NCI-H2081 treated with DMSO at 0.1 percent for 48 hours (cell line): ENCODE measurements around the gene ZNF132.
"Not testable (repeated sequence)": the region's sequence is repeated elsewhere in the genome, so short reads cannot be mapped to it uniquely, and the experiment has no call there.

Experiments used
- DNase-seq: peaks from one replicate; lab custom pipeline; 2025; lab: John Stamatoyannopoulos, UW

The ZNF132 gene

DNA sequence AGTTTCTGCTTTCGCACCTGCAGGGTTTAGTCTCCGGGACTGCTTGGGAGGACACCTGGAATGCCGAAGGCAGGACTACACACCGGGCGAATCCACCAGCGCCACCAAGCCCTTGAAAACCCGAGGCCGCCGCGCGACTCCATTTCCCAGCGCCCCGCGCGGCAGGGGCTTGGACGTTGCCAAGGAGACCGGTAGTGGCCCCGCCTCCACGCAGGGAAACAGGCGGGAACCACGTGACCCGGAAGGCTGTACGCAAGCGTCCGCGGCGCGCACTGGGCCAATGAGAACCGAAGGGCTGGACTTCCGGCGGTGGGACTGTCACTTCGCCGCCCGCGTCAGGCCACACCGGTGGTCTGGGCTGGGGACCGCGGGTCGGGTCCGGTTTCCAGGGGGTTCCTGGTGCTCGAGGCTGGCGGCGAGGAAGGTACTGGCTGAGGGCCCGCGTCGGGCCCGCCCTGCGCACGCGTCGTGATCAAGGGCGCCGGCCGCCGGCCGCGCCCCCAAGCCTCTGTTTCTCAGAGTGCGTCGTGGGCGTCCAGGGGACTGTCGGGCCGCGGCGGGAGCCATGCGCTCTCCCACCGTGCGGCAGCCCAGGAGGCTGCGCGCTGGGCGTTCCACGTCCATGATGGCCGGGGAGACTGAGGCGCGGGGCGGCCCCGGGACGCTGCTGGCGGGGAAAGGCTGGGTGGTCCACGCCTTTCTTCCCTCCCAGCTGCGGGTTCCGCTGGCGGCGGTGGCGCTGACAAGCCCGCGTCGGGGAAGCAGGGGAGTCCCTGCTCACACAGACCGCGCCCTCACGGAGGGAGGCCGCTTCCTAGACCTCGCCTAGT, 27.0 kb upstream of the ZNF132 start, which contains the start of gene ZNF324:
TSS of gene ZNF324 (plus strand) at position 321 of the 830 bp plus-strand sequence. CDS start 2,106 bp downstream, outside the sequence.
- peak; percentile 75 for DNase-seq

DNA sequence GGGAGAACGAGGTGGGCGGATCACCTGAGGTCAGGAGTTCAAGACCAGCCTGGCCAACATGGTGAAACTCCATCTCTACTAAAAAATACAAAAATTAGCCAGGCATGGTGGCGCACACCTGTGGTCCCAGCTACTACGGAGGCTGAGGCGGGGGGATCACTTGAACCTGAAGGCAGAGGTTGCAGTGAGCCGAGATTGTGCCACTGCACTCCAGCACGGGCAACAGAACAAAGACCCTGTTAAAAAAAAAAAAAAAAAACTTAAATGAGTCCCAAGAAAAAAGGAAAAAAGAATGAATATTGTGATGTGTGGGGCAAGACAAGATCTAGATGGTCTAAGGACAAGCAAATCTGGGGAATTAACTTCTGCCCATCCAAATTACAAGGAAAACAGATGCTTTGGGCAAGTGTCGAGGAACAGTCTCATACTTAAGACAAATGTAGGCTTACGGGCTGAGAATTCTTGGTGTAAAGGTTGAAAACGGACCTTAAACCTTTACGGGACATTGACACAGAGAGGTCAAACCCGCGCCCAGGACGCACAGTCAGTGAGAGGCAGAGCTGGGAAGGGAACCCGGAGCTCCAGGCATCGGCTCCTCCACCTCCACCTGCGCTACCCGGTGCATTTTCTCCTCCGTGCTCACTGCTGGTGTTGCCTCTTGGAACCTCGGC, 26.3 kb upstream of the ZNF132 start:
- DNase-seq = no peak

DNA sequence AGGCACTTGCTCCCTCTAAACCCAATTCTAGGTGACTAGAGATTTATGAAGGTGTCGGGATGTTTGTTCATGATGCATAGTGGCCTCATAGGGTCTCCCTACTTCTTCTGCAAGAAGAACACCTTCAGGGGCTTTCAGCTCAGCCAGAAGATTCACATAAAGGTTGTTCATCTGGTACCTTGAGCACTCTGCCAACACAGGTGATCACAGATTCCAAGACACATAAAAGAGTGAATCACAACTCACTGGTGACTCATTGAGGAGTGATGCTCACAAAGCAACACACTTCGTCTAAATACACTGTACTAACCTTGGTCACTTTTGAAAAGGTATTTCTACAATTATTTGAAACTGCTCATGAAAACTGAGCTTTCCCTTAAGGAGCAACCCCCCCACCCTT, 20.1 kb upstream of the ZNF132 start:
- DNase-seq = no peak

DNA sequence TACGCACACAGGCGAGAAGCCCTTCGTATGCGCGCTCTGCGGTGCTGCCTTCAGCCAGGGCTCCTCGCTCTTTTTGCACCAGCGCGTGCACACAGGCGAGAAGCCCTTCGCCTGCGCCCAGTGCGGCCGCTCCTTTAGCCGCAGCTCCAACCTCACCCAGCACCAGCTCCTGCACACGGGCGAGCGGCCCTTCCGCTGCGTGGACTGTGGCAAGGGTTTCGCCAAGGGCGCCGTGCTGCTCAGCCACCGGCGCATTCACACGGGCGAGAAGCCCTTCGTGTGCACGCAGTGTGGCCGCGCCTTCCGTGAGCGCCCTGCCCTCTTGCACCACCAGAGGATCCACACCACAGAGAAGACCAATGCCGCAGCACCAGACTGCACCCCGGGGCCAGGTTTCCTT, 16.2 kb upstream of the ZNF132 start:
- DNase-seq = no peak

DNA sequence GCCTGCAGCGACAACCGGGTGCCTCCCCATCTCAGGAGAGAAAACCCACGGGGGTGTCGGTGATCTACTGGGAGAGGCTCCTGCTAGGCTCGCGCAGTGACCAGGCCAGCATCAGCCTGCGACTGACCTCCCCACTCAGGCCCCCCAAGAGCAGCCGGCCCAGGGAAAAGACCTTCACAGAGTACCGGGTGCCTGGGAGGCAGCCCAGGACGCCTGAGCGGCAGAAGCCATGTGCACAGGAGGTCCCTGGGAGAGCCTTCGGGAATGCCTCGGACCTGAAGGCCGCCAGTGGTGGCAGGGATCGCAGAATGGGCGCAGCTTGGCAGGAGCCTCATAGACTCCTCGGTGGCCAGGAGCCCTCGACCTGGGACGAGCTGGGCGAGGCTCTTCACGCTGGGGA, 15.4 kb upstream of the ZNF132 start:
- DNase-seq = no peak

DNA sequence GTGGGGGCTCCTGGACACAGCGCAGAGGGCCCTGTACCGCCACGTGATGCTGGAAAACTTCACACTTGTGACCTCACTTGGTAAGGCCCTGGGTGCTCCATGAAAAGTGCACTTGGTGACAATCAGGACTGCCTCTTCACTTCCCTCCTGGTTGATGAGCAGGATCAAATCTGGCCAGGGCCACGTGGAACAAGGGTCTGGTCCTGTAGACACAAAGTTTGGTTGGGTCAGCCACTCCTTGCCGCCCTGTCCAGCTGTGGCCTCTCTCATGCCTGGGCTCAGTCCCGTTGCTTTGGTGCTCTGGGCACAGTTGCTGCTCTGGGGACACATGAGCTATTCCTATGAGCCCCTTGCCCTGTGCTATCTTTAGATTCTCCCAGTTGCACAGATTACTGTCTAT, 13.8 kb upstream of the ZNF132 start:
- DNase-seq = no peak

DNA sequence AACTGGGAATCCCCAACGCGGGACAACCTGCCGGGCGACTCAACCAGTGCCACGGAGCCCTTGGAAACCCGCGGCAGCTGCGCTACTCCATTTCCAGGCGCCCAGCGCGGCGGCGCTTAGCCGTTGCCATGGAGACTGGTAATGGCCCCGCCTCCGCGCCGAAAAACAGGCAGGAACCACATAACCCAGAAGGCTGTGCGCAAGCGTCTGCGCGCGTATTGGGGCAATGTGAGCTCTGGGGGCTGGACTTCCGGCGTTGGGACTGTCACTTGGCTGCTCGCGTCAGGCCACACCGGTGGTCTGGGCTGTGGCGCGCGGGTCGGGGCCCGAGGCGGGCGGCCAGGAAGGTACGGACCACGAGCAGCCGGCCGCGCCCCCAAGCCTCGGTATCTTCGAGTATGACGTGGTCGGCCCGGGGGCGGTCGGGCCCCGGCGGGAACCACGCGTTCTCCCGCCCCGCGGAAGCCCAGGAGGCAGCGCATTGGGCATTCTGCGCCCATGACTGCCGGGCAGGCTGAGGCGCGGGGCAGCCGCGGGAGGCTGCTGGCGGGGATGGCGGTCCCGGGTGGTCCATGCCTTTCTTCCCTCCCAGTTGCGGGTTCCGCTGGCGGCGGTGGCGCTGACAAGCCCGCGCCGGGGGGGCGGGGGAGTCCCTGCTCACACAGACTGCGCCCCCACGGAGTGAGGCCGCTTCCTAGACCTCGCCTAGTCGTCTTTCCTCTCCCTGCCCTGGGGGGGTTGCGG, 11.6 kb upstream of the ZNF132 start, which contains the start of gene ZNF324B:
TSS of gene ZNF324B (plus strand) at position 265 of the 744 bp plus-strand sequence. CDS start 2,080 bp downstream, outside the sequence.
- peak; percentile 76 for DNase-seq

DNA sequence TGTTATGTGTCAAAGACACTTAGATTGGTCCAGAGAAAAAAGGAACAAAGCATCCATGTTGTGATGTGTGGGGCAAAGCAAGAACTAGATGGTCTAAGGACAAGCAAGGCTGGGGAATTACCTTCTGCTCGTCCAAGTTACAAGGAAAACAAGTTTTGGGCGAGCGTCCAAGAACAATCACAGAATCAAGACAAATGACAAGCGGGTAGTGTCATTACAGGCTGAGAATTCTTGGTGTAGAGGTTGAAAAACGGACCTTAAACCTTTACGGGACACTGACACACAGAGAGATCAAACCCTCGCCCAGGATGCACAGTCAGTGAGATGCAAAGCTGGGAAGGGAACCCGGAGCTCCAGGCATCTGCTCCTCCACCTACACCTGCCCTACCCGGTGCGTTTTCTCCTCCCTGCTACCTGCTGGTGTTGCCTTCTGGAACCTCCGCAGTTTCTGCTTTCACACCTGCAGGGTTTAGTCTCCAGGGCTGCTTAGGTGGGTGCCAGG, 11.0 kb upstream of the ZNF132 start:
- no peak for DNase-seq

DNA sequence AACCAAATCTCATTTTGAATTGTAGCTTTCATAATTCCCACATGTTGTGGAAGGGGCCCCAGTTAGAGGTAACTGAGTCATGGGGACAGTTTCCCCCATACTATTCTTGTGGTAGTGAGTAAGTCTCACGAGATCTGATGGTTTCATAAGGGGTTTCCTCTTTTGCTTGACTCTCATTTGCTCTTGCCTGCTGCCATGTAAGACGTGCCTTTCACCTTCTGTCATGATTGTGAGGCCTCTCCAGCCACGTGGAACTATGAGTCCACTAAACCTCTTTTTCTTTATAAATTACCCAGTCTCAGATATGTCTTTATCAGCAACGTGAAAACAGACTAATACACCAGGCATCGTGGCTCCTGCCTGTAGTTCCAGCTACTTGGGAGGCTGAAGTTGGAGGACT, 10.0 kb upstream of the ZNF132 start:
- not testable (repeated sequence) for DNase-seq

DNA sequence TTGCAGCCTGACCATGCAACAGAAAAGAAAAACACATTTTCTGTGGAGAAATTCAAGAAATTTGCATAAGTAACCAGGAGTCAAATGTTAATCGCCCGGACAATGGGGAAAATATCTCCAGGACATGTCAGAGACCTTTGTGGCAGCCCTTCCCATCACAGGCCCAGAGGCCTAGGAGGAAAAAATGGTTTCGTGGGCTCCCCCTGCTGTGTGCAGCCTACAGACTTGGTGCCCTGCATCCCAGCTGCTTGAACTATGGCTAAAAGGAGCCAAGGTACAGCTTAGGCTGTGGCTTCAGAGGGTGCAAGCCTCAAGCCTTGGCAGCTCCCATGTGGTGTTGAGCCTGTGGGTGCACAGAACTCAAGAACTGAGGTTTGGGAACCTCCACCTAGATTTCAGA, 8.9 kb upstream of the ZNF132 start:
- DNase-seq = not testable (repeated sequence)

DNA sequence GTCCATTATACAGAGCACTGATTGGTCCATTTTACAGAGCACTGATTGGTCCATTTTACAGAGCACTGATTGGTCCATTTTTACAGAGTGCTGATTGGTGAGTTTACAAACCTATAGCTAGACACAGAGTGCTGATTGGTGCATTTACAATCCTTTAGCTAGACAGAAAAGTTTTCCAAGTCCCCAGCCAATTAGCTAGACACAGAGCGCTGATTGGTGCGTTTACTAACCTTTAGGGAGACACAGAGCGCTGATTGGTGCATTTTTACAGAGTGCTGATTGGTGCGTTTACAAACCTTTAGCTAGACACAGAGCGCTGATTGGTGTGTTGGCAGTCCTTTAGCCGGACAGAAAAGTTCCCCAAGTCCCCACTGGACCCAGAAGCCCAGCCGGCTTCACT, 3.0 kb upstream of the ZNF132 start:
- not testable (repeated sequence) for DNase-seq

DNA sequence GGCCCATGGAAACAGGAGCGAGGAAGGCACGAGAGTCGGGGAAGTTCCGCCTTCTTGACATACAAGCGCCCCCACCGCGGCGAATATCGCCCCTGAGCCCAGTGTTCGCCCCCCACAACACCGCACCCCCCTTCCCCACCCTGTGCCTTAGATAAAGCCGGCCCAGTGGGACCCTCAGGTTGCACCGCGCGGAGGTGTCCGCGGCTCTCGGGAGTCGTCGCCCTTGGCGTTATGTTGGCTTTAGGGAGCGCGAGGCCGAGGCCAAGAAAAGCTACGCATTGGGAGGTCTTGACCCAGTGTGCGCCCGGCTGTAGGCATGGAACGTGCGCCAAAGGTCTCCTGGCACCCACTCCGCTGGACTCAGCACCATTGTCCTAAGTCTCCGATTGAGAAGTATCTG, 603 bp upstream of the ZNF132 start:
- DNase-seq = no peak

DNA sequence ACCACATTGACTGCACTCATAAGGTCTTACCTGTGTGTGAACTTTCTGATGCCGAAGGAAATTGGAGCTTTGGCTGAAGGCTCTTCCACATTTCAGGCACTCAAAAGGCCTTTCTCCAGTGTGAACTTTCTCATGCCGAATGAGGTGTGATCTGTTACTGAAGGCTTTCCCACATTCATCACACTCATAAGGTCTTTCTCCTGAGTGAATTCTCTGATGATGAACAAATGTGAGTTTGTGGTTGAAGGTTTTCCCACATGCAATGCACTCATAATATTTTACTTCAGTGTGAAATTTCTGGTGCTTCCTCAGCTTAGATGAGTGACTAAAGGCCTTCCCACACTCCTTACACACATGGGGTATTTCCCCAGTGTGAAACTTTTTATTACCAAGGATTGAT, 5.7 kb downstream of the ZNF132 start:
- DNase-seq = no peak

DNA sequence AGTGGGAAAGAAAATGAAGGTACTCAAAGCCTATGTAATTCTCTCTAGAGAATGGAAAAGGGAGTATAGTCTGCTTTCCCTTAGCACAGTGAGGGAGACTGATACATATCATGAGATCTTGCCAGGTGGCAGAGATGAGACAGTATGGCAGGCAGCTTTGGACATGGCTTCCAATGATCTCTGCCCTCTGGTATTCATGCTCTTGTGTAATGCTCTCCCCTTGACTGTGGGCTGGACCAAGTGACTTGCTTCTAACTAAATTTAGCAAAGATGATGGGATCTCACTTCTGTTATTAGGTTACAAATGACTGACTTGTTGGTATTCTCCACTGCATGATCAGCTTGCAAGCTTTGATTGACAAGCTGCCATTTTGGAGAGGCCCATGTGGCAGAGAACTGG, 10.2 kb downstream of the ZNF132 start:
- DNase-seq = no peak

DNA sequence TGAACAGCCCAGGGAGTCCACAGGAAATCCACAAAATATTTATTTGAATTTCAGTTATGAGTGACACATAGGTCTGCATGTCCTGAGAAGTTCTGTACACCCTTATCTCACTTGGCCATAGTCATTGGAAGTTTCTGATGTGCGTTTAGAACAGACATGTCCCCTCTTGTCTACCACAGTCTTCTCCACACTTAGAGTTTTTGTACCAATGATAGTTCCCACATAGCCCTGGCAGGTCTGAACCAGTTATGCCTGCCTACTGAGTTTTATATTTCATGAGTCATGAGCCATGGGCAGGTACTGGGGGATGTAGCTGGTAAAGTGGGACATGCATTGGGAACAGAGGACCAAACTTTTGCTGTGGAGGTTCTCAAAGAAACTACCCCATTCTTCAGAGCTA, 11.3 kb downstream of the ZNF132 start:
- no peak for DNase-seq

DNA sequence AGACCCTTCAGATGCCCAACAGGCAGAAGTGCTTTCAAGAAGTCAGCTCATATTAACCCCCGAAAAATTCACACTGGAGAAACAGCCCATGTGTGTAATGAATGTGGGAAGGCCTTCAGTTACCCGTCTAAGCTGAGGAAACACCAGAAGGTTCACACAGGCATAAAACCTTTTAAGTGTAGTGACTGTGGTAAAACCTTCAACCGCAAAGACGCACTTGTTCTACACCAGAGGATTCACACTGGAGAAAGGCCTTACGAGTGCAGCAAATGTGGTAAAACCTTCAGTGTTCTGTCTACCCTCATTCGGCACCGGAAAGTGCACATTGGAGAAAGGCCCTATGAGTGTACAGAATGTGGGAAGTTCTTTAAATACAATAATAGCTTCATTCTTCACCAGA, 22.9 kb downstream of the ZNF132 start:
- no peak for DNase-seq

DNA sequence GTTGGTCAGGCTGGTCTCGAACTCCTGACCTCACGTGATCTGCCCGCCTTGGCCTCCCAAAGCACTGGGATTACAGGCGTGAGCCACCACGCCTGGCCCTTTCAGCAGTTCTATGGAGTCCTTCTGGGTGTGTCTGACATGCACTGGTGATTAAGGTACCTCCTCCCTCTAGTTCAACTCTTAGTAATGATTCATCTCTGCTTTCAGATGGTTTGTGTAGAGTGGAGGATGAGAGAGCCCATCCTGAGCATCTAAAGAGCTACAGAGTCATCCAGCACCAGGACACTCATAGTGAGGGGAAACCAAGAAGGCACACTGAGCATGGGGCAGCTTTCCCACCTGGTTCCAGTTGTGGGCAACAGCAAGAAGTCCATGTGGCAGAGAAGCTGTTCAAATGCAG, 23.3 kb downstream of the ZNF132 start:
- DNase-seq = no peak

DNA sequence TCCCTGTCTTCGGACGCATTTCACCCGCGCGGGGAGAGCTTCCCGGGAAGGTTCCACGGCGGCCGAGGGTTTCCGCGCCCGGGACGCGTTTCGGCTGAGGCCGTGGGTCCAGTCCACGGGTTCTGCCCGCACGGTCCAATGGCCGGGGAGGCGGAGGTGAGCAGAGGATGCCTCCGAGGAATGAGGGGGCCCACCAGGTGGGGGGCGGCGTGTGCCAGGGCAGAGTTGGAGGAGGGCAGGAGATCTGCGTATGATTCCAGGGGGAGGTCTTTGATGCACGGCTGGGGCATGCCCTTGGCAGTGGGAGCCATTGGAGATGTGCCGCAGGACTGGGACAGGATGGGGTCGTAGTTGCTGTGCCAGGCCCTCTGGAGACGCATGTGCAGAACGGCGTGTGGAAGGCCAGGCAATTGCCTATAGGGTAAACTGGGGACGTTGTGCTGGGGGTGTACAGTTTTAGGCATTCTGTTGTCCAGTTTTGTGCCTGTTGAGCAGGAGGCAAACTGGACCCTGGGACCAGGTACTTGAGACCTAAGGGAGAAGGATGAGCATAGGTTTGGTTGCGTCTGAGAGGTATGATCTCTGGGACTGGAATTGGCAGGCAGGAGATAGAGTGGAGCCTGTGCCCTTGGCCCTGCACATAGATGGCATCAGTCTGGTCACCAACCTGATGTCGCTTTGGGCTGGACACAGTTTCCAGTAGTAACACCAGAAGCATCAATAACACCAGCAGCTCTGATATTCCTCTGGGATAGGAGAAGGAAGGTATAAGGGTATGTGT, 30.8 kb downstream of the ZNF132 start:
- no peak for DNase-seq

DNA sequence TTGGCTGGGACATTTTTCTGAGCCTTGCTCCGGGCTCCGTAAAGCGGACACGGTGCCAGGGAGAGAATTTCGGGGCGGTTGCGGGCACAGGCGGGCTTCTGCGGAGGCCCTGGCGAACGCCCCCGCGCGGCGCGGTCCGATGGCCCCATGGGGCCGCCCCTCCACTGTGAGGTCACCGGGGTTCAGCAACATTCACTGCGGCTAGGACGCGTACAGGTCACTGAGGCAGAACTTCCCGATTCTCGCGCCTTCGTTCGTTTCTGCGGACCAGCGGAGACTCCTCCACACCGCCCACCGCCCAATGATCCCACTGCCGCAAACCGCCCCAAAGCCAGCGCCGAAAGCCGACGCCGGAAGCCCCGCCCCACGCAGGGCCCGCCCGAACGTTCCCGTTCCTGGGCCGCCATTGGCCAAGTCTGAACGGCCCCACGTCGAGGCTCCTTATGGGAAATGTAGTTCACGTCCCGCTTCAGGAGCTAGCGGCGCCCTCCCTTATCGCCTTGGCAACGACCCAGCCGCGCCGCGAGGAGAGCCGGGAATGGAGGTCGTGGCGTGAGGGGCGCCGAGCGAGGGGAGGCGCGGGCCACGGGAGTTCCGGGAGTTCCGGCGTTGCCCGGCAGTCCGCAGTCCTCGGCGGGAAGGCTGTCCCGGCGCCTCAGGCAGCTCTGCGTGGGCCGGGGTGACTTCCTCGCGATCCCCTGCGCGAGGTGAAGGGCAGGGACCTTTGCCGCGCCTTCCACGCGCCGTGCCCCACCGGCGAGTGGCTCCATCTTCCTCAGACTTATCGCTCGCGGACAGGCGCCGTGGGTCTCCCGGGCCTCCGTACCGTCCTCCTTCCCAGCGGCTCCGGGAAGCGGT, 31.6 kb downstream of the ZNF132 start, which contains the start of gene ZNF584:
TSS of gene ZNF584 (plus strand) at position 498 of the 858 bp plus-strand sequence. CDS start 499 bp downstream, outside the sequence.
- peak; percentile 87 for DNase-seq

DNA sequence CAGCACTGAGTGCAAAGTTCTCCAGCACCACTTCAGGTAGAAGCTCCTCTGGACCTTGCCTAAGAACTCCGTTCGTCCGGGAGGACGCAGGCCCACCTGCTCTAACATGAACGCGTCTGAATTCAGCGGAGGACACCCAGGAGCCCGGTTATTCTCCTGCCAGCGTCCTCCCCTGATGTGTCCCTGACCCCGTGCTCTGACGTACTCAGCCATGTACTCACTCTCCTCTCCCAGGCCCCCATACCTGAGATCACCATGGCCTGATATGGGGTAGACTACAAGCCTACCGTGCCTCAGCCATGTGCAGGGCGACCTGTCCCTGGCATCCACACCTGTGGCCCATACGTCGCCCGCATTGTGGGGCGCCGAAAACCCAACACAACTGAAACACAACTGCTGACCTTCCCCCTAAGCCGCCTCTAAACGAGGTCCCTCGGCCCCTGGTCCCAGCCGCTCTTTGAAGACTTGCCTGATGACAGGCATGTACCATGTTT, 32.2 kb downstream of the ZNF132 start:
- DNase-seq = no peak
